ENCODE results near the gene CHAC1.
"Not testable (repeated sequence)": the region's sequence is repeated elsewhere in the genome, so short reads cannot be mapped to it uniquely, and the experiment has no call there.

CHAC1 gene

GRCh38 chr15:40938536-40938870 is 14.8 kb upstream of the CHAC1 start:
- DNase-seq: no peak

- no peak for DNase-seq
These were observed 12.9 kb upstream of the CHAC1 start for GRCh38 chr15:40940296-40940801.

- no peak for DNase-seq
These were observed 12.2 kb upstream of the CHAC1 start for GRCh38 chr15:40941068-40941527.

DNA sequence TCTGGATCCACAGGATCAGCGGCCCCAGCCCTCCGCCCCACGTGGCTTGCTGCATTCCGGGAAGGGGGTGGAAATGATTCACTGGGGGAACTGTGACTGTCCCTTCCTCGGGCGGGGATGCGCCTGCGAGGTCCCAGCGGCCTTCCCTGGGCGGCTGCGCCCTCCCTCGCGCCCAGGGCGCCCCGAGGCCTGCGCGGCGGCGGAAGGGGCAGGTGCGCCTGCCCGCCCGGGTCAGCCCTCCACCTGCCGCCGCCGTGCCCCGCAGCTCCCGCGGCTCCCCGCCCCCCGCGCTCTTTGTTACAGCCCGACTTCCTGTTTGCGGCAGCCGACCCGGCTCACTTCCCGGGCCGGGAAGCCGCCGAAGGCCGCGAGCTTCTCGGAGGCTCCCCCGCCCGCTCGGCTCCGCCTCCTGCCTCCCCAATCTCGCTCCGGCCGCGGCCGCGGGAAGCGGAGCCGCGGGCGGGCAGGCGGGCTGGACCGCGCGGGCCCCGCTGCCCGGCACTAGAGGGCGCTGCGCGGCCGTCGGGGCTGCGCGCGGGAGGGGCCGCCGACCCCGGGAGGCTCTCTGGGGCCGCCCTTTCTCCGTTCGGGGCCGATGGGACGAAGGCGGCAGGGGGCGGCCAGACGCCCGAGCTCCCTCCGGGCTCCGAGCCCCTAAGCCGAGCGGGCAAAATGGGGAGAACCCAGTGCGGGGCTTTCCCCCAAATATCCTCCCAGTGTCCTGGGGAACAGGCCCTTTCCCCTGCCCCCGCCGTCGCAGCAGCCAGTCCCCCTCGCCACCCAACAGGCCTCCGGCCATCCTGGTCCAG is 11.5 kb upstream of the CHAC1 start:
- peak; percentile 81 for DNase-seq

DNA sequence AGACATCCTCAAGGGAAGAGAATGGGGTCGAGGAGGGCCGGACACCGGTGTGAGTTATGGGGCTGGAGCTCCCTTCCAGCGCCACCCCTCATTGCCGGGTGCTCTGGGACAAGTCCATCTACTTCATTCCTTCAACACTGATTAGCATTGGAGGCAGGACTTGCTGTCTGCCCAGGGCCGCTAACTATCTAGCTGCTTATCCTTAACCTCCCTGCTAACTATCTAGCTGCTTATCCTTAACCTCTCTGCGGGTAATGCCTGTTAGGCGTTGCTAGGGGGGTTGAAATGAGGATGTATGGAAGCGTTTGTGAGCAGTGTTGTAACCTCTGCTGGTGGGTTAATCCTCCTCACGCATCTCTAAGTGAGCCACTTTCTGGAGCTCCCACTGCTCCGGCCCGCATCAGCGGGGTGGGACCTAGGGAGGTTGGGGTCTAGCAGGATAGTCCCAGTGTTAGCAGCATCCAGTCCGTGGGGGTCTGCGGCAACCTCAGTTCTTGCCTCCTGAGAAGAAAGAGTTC is 10.9 kb upstream of the CHAC1 start:
- DNase-seq: no peak

DNA sequence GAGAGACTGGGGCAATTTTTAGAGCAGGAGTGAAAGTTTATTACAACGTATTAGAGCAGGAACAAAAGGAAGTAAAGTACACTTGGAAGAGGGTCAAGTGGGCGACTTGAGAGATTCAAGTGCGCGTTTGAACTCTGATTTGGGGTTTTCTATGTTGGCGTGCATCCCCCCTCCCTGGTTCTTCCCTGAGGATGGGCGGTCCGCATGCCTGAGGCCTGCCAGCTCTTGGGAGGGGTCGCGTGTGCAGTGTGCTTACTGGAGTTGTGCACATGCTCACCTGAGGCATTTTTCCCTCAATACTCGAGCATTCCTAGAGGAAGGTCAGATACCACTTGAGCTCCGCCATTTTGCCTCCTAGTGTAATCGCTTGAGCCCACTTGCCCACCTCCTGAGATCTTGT is 10.4 kb upstream of the CHAC1 start:
- DNase-seq: no peak

DNA sequence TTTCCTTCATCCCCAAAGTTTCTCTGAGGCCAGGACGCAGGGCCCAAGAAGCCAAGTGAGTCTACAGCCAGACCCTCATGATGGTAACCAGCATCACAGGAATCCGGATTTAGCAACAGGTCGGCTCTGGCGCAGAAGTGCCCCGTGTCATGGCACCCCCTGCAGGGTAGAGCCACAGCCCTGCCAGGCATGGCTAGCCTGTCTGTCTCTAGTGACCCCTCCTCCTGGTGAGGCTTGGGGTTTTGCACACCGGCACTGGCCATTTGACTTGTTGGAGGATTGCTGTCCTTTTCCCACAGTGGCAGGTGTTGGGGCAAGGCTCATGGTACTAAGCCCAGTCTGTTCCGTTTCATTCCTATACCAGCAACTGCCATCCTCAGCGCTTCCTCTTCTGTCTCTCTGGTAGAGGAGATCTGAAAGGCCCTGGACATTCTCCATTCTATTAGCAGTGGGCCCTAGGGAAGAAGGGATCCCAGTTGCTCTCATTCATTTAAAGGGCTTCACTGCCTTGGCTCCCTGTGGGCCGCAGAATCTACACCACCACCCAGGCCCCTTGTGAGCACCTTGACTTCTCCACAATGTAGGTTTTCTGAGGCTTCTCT is 9.4 kb upstream of the CHAC1 start:
- DNase-seq: no peak

- DNase-seq: no peak
These were observed 8.6 kb upstream of the CHAC1 start for GRCh38 chr15:40944510-40945296.

- no peak for DNase-seq
These were observed 4.4 kb upstream of the CHAC1 start for GRCh38 chr15:40948706-40949473.

DNA sequence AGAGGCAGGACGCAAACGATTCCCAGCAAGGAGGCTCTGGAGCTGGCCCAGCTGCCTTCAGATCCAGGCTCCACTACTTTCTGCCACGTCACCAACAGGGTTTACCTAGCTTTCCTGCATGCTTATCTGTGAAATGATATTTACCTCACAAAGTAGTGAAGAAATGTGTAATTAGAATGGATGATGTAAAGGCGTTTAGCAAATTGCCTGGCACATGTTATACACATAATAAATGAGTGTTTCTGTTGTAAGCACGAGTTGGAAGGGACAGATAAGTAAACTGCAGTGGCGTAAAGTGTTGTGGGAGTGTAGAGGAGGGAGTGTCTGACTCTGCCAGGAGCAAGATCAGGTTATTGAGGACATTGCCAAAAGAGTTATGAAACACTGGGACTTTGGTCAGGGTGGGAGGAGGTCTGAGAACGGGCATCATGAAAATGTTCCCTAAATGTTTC is 3.5 kb upstream of the CHAC1 start:
- DNase-seq: no peak

DNA sequence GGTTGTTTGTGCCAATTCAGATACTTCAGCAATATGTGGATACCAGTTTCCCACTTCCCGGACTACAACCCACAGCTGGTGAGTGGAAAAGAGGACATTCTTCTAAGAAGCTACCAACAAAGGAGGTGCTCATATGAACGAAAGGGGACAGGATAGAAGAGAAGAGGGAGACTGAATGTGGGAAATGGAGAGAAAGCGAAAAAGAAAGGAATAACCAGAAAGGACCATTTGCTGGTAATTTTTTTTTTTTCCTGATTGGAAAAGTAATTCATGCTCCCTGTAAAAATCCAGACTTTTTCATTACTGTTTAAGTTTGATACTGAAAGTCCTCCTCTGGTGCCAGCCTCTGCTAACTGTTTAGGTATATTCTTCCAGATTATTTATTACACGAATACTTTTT is 1.5 kb upstream of the CHAC1 start:
- no peak for DNase-seq

DNA sequence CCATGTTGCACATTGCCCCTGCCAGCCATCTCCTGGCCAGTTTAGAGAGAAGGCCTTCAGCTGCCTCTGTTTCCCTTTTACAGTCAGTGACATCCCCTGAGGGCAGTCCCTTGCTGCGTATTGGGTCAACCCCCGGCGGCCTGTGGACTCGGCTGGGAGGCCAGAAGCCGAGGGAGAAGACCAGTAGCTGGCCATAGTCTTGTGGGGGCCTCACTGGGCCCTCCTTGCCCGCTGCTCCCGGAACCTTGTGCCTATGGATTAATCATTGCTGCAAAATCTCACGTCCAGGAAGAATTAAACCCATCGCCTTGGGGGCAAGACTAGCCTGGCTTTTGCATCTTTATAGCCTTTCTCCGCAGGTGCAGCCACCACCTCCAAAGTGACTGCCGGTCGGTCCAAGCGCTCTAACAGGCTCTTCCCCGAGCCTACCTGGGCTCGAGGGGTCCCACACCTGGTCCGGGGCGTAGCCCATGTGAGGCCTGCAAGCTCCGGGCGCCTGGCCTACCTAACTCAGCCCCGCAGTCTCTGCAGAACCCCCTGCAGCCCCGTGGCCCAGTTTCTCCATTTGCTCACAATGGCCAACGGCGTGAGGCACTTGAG is 870 bp upstream of the CHAC1 start:
- no peak for DNase-seq

DNA sequence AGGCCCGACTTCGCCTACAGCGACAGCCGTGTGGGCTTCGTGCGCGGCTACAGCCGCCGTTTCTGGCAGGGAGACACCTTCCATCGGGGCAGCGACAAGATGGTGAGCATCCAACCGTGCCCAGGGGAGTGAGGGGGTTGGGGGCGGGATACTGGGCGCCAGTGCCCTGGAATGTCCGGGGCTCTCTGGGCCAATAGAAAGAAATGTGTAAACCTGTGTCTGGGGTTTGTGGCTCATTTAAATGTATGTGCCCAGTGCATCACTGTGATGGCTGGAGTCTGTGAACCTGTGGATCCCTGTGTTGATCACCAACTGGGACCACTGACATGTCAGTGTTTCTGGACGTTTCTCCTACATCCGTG is 423 bp downstream of the CHAC1 start:
- DNase-seq: no peak

DNA sequence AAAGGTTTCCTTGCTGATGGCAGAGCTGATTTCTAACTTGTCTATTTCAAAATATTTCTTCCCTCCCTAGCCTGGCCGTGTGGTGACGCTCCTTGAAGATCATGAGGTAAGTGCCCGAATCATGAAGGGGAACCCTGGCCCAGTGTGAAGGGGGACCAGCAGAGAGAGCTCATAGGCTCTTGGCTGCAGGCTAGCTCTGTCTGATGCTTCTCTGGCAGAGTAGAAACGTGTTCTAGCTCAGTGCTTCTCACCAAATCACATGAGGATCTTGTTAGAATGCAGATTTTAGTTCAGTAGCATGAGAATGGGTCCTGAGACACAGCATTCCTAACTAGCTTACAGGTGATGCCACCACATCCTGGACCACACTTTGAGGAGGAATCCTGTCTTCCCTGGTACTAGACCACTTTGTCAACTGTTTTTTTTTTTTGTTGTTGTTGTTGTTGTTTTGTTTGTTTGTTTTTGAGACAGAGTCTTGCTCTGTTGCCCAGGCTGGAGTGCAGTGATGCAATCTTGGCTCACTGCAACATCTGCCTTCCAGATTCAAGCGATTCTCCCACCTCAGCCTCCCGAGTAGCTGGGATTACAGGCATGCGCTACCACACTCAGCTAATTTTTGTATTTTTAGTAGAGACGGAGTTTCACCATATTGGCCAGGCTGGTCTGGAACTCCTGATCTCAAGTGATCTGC is 1.0 kb downstream of the CHAC1 start:
- DNase-seq: not testable (repeated sequence)

- no peak for DNase-seq
These were observed 2.1 kb downstream of the CHAC1 start for GRCh38 chr15:40955141-40955903.

- DNase-seq: no peak
These were observed 2.8 kb downstream of the CHAC1 start for GRCh38 chr15:40955930-40956540.

- no peak for DNase-seq
These were observed 3.3 kb downstream of the CHAC1 start for GRCh38 chr15:40956541-40956982.

DNA sequence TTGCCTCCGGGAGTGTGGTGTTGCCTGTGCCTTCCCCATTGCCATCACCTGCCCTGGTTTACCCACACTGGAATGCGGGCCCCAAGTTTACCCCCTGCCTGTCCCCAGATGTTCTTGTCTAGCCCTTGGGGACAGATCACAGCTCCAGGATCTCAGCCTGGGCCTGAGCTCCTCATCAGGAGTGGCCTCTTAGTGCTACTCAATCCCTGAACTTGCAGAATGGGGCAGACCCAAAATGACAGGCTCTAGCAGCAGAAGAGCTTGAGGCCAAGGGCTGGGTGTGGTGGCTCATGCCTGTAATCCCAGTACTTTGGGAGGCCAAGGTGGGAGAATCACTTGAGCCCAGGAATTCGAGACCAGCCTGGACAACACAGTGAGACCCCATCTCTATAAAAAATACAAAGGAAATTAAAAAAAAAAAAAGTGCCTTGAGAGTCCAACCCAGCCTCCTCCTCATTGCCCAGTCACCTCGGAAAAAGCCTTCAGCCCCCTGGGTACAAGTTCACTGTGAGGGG is 3.8 kb downstream of the CHAC1 start:
- DNase-seq: no peak

DNA sequence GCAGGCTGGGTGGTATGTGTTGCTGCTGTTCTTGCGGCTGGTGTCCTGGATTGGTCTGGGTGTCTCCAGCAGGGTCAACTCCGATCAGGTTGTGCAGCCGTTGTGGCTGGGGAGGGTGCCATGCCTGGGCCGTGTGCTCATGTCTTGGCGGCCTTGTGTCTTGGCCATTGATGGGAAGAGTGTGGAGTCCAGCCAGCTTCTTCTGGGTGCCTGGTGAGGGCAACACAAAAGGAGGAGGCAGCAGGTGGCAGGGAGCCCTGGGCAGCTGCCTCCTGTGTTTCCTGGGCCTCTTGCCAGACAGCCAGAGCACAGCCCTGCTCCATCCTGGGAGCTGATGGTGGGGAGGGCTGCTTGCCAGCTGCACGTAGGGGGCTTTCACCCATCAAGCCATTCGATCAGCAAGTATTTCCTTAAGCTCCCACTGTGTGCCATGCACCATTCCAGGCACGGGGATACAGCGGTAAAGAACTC is 4.3 kb downstream of the CHAC1 start:
- no peak for DNase-seq

DNA sequence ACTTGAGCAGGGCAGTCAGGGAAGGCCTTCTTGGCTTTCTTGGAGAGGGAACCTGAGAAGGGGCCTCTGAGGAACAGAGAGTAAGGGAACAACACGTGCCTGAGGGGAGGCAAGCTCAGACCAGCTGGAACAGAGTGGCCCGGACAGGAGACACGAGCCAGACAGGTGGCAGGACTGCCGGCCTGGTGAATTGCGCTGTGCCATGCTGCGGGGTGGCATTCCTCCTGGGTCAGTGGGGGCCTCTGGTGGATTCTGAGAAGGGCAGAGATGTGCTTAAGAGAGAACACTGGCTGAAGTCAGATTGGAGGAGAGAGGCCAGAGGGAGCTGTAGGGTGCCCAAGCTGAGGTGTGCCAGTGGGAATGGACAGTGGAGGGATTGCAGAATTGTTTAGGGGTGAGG is 4.9 kb downstream of the CHAC1 start:
- no peak for DNase-seq

Measured in right forelimb (tissue), 1 donor.